OCI-M2 (cell line): Measurements from ENCODE around the gene CUEDC1.

Experiments used
- DNase-seq: peaks from one replicate; lab custom pipeline; 2025; ENCODE audit not compliant: unreplicated experiment; lab: John Stamatoyannopoulos, UW

Gene CUEDC1

GRCh38 chr17:57877803-57878377 lies 77.3 kb downstream of the CUEDC1 start:
- DNase-seq = no peak

- no peak for DNase-seq
Observed at GRCh38 chr17:57876866-57877237, 78.4 kb downstream of the CUEDC1 start.

DNA sequence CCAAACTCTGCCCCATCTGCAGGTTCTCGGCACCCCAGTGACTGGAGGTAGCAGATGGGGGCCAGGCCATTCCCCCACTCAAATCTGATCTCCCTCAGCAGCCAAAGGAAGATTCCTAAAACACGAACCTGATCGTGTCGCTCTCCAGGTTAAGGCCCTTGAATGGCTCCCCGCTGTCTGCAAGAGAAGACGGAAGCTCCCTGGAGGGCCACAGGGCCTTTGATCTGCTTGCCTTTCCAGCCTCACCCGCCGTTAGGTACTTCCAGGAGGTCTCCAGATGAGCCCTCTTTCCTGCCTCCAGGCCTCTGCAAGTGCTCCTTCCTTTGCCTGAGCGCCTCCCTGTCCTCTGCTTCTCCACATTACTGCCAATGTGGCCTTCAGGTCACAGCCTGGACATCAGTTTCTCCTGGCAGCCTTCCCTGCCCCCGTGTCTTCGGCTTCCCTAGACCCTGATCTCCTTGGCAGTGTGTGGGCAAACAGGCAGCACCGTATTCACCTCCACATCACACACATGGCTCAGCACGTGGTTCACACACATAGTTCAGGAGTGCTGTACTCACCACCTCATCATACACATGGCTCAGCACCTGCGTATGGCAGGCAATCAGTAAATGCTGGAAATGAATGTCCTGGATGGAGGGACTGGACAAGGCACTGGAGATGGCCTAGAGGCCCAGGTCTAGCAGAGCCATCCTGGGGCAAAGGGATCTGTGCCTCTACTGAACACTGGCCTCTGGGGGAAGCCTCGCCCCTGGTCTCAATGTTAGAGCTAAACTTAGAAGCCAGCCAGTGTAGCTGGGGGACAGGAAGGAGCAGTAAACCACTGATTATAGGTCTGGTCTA lies 79.0 kb downstream of the CUEDC1 start:
- DNase-seq = no peak

GRCh38 chr17:57875290-57876022 lies 79.8 kb downstream of the CUEDC1 start:
- DNase-seq = no peak

GRCh38 chr17:57874434-57875289 lies 80.5 kb downstream of the CUEDC1 start:
- no peak for DNase-seq

DNA sequence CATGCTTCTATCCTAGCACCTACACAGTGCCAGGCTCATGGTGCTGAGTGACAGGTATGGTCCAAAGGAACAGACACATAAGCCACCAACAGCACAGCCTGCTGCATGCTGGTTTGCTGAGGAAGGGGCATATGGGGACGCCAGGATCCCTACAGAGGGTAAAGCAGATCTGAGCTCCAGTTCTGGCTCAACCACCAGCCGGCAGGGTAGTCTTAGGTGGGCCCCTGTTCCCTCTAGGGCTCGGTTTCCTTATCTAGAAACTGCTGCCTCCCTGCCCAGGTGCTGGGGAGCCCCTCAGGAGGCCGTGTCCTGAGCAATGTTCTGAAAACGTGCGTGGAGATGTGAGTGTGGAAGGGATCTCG lies 81.2 kb downstream of the CUEDC1 start:
- no peak for DNase-seq

- no peak for DNase-seq
Observed at GRCh38 chr17:57873261-57874057, 81.8 kb downstream of the CUEDC1 start.

DNA sequence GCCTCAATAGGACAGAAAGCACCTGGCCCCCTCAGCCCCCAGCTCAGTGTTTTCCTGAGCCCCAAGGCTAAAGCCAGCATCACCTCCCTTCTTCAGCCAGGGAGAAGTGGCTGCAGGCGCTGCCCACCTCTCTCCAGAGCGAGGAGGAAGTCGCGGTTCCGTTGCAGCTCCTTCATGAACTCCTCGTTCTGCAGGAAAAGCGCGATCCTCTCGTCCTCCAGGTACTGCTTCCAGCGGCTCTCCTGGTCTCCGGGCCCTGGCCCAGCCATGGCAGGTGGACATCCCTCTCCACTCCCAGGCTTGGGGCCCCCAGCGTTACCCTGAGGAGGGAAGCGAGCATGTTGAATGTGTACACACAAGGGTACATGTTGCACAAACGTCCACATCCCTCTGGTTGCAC lies 82.7 kb downstream of the CUEDC1 start:
- DNase-seq = no peak

DNA sequence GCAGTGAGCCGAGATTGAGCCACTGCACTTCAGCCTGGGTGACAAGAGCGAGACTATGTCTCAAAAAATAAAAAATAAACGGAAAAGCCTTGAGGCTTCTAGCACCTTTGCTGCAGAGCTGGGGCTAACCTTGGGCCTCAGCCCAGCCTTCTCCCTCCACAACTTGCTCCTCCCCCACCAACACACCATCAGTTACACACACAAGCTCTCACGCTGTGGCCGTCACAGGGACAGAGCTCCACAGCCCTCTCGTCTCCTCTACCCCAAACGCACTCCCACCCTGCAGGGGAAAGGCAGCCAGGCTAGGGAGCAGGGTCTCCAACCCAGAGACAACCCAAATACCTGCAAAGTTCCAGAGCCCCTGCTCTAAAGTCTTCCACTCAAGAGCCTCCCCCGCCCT lies 83.3 kb downstream of the CUEDC1 start:
- DNase-seq = no peak

- DNase-seq = no peak
Observed at GRCh38 chr17:57871155-57871554, 84.1 kb downstream of the CUEDC1 start.

DNA sequence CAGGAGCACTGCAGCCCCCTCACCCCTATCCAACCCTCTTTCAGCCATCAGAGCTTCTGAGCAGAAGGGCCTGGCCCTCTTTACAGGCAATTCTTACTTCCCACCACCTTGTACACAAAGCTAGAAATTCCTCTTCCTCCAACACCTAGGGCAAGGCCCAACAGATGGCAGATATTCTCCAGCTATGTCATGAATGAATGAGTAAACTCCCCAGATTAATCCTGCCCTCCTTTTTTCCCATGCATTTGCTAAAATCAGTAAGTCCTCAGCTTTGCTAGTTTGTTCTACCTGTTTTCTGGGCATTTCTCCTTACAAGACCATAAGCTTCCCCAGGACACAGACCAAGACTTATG lies 85.0 kb downstream of the CUEDC1 start:
- DNase-seq = no peak

DNA sequence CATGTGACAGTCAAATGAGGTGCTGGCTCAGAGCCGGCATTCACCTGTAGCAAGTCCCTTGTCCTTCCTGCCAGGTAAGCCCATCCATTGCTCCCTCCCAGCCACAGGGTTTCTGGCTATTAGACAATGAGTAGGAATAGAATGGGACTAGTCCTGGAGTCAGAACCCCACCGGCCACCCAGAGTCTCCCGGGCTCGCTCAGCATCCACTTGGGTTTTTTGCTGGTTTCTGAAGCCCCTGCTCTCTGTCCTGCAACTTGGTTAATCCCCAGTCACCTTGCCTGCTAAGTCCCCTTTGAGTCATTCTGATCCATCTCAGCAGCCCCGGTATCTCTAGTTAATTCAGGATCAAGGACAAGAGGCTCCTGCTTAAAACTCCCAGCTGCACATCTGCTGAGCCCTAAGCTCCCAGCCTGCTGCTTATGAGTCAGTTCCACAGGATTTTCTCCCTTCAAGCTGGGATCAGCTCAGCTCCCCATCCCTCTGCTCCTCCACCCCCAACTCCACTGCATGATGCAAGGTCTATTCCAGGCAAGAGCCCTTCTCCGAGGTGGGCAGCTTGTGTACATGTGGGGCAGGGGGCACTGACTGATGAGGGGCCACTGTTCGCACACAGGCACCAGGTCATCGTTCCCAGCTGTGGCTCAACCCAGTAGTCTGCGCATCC lies 85.5 kb downstream of the CUEDC1 start:
- DNase-seq = no peak

DNA sequence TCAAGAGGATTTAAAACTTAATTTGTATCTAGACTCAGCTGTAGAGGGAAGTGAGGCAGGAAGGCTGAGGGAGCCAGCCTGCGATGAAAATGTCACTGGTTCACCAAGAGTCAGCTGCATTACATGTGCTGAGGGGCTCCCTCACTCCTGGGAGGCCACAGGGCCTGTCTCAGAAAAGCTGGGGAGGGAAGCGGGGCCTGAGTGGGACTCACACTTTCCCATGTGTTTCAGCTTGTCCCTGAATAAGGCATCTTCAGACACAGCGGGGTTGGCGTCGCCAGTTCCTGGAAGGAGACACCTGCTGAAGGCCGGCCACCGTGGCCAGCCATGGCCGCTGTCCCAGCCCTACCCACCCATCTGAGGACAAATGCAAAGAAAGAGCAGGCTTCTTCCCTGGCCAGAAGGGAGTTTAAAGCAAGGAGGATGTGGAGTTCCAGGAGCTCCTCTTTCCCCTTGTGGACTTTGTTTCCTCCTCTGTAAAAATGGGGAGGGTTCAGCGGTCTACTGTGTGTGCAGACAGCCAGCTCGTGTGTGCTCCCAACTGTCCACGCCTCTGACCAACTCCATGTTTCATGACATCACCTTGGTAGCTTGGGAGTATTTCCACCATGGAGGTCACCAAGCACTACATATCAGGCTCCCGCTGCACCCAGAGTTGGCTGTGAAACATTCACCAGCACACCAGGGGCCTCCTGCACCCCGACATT lies 86.1 kb downstream of the CUEDC1 start:
- no peak for DNase-seq

- no peak for DNase-seq
Observed at GRCh38 chr17:57868007-57868909, 87.0 kb downstream of the CUEDC1 start.

DNA sequence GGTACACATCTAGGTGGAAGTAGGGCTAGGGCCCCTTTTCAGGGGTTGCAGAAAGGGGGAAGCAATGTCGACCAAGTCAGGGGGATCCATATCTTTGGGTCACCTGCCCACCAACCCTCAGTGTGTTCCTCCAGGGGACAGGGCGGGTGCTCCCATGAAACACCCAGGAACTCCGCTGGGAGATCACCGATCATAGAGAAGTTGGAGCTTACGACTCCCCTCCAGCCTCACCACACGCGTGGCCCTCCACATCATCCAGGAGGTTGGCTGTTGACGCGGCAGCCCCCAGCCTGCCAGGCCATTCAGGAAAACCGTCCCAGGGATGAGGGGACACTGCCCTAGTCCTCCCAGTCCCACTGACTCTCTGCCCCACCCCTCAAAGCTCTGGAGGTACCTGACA lies 88.1 kb downstream of the CUEDC1 start:
- no peak for DNase-seq

- no peak for DNase-seq
Observed at GRCh38 chr17:57866723-57867122, 88.5 kb downstream of the CUEDC1 start.

- no peak for DNase-seq
Observed at GRCh38 chr17:57866319-57866718, 88.9 kb downstream of the CUEDC1 start.

DNA sequence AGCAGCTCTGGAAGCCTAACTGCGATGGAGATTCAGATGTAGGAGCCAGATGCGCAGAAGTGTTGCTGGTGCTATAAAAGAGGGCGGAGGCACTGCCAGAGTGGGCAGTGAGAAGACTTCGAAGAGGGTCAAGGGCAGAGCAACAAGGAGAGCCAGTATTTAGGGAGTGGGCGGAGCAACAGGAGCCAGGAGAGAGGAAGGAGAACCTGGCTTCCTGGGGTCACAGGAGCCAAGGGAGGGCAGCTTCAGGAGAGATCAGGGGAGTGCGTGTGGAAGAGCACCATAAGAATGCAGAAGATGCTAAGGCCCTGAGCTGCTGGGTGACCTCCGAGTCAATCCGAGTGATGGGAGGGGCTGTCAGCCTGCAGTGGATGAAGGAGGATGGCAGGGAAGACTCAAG lies 90.9 kb downstream of the CUEDC1 start:
- DNase-seq = no peak
